WTC11 (cell line): ENCODE measurements around the gene BTNL2.

Experiments used
- ARID4B ChIP-seq: sonication (generic); formaldehyde crosslinking; IDR thresholded peaks from 2 replicates; pipeline ENCODE4 v1.8.0; 2023; ENCODE audit warnings: missing genetic modification reagents, mild to moderate bottlenecking, borderline replicate concordance
- CDX4 ChIP-seq: fragments of 250-450 bp; sonication (Bioruptor Pico); IDR thresholded peaks from 2 replicates; pipeline ENCODE4 v1.9.0; 2021; ENCODE audit warnings: moderate library complexity, mild to moderate bottlenecking, inconsistent platforms, borderline replicate concordance
- CREB1 ChIP-seq: sonication (generic); formaldehyde crosslinking; IDR thresholded peaks from 2 replicates; pipeline ENCODE4 v1.8.0; 2023; ENCODE audit warnings: mild to moderate bottlenecking, missing genetic modification reagents
- CTCF ChIP-seq: fragments of 200-600 bp; IDR thresholded peaks from 2 replicates; pipeline ENCODE4 v1.8.0; 2022; ENCODE audit warnings: antibody characterized with exemption
- FOXK1 ChIP-seq: sonication (generic); formaldehyde crosslinking; IDR thresholded peaks from 2 replicates; pipeline ENCODE4 v1.8.0; 2022; ENCODE audit warnings: mild to moderate bottlenecking, moderate library complexity, missing genetic modification reagents
- MAX ChIP-seq: sonication (generic); formaldehyde crosslinking; IDR thresholded peaks from 2 replicates; pipeline ENCODE4 v1.8.0; 2022; ENCODE audit warnings: mild to moderate bottlenecking, missing genetic modification reagents
- NFYB ChIP-seq: sonication (generic); formaldehyde crosslinking; conservative IDR thresholded peaks from 2 replicates; pipeline ENCODE4 v1.8.0; 2022; ENCODE audit warnings: low read depth, missing genetic modification reagents
- NR1H2 ChIP-seq: sonication (generic); formaldehyde crosslinking; IDR thresholded peaks from 2 replicates; pipeline ENCODE4 v1.9.0; 2021; ENCODE audit warnings: mild to moderate bottlenecking, moderate library complexity, missing genetic modification reagents
- ZNF263 ChIP-seq: sonication (generic); formaldehyde crosslinking; IDR thresholded peaks from 2 replicates; pipeline ENCODE4 v1.8.1; 2022; ENCODE audit warnings: low read depth, mild to moderate bottlenecking, moderate library complexity, missing genetic modification reagents

- TF ChIP-seq CREB1 (no peak), NR1H2 (CRISPR knock-in tag) (no peak), ZNF263 (no peak), MAX (CRISPR knock-in tag) (no peak), NFYB (no peak), ARID4B (CRISPR knock-in tag) (no peak), CTCF (no peak), CDX4 (CRISPR knock-in tag) (no peak), FOXK1 (CRISPR knock-in tag) (no peak)
Measured at GRCh38 chr6:32436995-32437836, 30.2 kb upstream of the BTNL2 start.
